Spinal cord (tissue), 10 donors: ENCODE results near the gene MCEE. TPM values are rescaled to one million over a fixed set of nuclear protein-coding genes. Genes with fewer than 3 reads are reported as not detected.
"Not testable (repeated sequence)": the region's sequence is repeated elsewhere in the genome, so short reads cannot be mapped to it uniquely, and the experiment has no call there.

ENCODE experiments used
- DNase-seq, 6 donors: peaks; one replicate each; pipeline versions ENCODE4 v3.0.0 to v3.0.0-alpha.2; 2013 to 2015; ENCODE audit warnings: low spot score in 6 of 6, low read depth in 4 of 6
- H3K27ac ChIP-seq: one replicate; pipeline ENCODE4 v1.5.1; 2013; ENCODE audit warnings: low read depth, low read length, control low read depth
- H3K27me3 ChIP-seq: one replicate; pipeline ENCODE4 v1.6.1; 2013; ENCODE audit warnings: low read length; ENCODE audit not compliant: control insufficient read depth, insufficient read depth
- H3K36me3 ChIP-seq: one replicate; pipeline ENCODE4 v1.6.1; 2013; ENCODE audit warnings: low read length; ENCODE audit not compliant: control insufficient read depth, insufficient read depth
- H3K4me1 ChIP-seq: one replicate; pipeline ENCODE4 v1.6.1; 2013; ENCODE audit warnings: low read length; ENCODE audit not compliant: control insufficient read depth, insufficient read depth
- H3K4me3 ChIP-seq: one replicate; pipeline ENCODE4 v1.5.1; 2013; ENCODE audit warnings: low read depth, low read length, control low read depth
- H3K9me3 ChIP-seq: one replicate; pipeline ENCODE4 v1.6.1; 2013; ENCODE audit warnings: low read length; ENCODE audit not compliant: control insufficient read depth, insufficient read depth
- WGBS: methylation state at CpG from one replicate; pipeline ENCODE4 v1.1.5; 2013; ENCODE audit warnings: missing lambda C conversion rate; ENCODE audit not compliant: insufficient coverage; 5-methylcytosine and 5-hydroxymethylcytosine counted together
- polyA plus RNA-seq, 2 donors: library from polyadenylated mRNA; unstranded; fragments of 120-200 nt; gene quantifications; one replicate each; pipeline ENCODE4 v1.2.1, GENCODE V29; 2013; ENCODE audit not compliant: insufficient read length in 2 of 2
- total RNA-seq, 2 donors: library from RNA; depleted of rRNA in 1 of 2; stranded (reverse); fragments of 120-200 nt in 1 of 2; fragments of >200 nt in 1 of 2; gene quantifications; one replicate each; pipeline versions ENCODE4 v1.2.3 to v1.2.4, GENCODE V29; 2013 to 2014
- donor health status: healthy.

MCEE gene
- total and polyA plus RNA-seq, 4 donors, result 14.6 to 23.9 (median 20.5) TPM

DNA sequence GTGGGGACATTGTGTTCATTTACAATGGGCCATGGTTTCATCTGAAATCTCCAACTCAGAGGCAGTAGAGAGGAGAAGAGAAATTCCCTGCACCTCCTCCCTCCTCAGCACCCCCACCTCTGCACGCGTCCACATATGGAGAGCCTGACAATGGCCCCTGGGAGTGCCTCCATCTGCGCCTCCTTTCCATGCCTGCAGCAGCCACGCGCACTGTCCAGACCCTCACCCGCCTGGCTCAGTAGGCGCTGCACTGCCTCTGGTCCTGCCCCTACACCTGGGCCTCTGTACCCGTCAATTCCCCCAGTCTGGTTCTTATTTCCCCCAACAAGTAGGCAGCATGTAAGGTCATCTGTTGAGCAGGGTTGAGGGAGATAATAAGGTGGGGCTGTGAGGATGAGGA, 24.2 kb upstream of the MCEE start:
- Histone ChIP-seq H3K4me3 (no peak overlapping the region), H3K27me3 (no peaks in the 10 kb centered on the region), H3K4me1 (peaks cover 16% of the 10 kb centered on the region), H3K27ac (no peak overlapping the region), H3K9me3 (no peaks in the 10 kb centered on the region), H3K36me3 (peaks cover 8% of the 10 kb centered on the region)
- no peak for DNase-seq
- 37% methylated on average over 3 of the region's 8 CpGs for WGBS

DNA sequence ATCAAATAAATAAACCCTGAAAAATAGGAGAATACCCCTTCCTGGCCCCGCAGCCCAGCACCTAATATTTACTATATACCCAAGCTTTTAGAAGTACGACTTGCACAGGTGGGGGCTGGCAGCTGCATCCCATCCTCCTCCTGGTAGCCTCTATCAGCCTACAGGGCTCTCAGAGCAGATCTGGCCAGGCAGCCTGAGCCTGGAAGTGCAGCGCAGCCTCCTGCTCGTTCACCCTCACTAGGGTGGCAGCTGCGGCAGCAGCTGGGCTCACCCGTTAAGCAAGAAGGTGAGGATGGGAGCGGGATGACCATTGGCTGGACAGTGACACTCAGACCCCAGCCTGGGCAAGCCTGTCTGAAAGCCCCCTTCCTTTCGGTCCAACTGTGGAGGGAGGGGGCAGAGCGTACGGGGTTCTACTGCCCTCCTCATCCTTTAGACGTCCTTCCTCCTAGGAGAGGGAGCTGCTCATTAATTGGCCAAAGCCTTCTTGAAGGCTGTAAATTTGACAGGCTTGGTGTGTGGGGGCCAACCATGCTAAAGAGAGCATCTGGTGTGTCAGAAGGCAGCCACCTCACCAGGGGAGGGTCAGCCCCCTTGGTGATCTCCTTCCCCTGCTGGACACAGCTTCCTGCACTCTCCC, 23.7 kb upstream of the MCEE start:
- Histone ChIP-seq H3K27ac (no peak overlapping the region), H3K4me1 (peaks cover 16% of the 10 kb centered on the region), H3K36me3 (peaks cover 12% of the 10 kb centered on the region), H3K9me3 (no peaks in the 10 kb centered on the region), H3K27me3 (no peaks in the 10 kb centered on the region), H3K4me3 (no peak overlapping the region)
- DNase-seq, result no peak
- 74% methylated on average over 6 of the region's 11 CpGs for WGBS

DNA sequence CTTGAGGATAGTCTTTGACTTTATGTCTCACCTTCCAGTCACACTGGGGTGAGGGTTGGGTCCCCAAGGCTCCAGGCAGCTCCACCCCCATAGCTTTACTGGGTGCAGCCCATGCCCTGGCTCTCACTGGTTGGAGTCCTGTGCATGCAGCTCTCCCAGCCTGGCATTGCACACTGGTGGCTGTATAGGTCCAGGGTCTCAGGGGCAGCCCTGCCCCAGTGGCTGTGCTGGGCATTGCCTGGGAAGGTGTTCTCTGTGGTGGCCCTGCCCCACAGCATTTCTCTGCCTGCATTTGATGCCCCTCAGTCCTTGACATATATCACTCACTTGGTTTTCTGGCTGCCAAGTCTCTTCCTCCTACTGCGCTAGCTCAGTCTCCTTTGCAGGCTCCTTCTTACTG, 21.6 kb upstream of the MCEE start:
- Histone ChIP-seq H3K4me1 (peaks cover 7% of the 10 kb centered on the region), H3K27me3 (no peaks in the 10 kb centered on the region), H3K9me3 (no peaks in the 10 kb centered on the region), H3K36me3 (peaks cover 21% of the 10 kb centered on the region), H3K4me3 (no peak overlapping the region), H3K27ac (no peak overlapping the region)
- 100% methylated on average over 1 of the region's 1 CpG for WGBS
- no peak for DNase-seq

DNA sequence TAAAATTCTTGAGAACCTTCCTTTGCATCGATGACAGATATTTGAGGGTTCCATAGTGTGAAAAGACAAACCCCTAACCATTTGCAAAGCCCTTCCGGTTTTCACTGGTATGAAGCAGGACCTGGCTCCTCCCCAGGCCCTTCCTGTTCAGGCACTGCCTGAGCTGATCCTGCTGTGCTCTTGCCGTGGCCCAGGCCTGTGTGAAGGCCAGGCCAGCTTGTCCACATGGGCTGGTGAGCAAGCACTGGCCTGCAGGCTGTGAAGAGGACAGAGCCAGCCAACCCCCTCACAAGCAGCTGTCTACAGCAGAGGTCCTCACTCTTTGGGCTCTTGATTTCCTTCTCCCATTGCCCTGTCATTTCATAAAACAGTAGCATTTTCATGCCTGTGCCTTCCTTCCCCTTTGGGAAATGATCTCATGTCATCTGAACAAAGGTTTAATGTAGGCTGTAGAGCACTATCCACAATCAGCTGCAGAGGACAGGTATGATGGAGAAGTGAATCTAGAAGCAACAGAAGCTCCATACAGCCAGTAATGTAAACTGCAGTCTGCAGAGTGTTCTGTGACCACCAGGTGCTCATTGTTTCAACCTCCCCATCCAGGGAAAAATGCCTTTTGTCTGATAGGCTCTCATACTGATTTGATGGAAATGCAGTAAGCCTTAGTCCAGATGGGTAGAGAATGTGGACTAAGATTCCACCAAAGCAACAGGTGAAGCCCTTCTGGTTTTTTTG, 20.2 kb upstream of the MCEE start:
- Histone ChIP-seq H3K4me1 (peaks cover 4% of the 10 kb centered on the region), H3K27me3 (no peaks in the 10 kb centered on the region), H3K27ac (no peak overlapping the region), H3K9me3 (no peaks in the 10 kb centered on the region), H3K4me3 (no peak overlapping the region), H3K36me3 (peaks cover 27% of the 10 kb centered on the region)
- WGBS, result 56% methylated on average over 2 of the region's 3 CpGs
- DNase-seq, result no peak

DNA sequence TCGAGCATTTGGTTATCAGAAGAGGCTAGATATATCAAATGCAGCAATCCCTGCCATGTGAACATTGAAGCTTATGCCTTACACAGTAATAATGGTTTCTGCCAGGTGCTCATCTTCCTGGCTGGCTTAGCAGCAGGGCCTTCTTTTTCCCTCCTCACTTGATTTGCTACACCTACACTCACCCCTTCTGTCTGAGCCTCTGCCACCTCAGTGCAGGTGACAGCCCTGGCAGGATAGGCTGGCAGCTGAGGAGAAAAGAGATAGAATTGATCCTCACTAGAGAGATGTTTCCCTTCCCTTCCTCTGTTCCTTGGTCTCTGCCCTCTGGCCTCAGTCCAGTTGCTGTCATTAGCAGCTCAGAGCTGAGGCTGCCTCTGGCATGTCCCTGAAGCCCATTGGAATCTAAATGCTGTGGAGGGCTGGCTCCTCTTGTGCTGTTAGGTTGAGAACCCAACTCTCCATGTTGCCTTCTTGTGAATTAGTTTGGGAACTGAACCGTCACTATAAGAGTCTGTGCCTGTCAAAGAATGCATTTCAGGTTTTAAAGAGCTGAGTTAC, 18.6 kb upstream of the MCEE start:
- no peak for DNase-seq
- no peak overlapping the region for H3K4me3 ChIP-seq
- no peak overlapping the region for H3K27ac ChIP-seq
- H3K27me3 ChIP-seq, result no peaks in the 10 kb centered on the region
- peaks cover under 1% of the 10 kb centered on the region for H3K4me1 ChIP-seq
- no peaks in the 10 kb centered on the region for H3K9me3 ChIP-seq
- 69% methylated on average over 1 of the region's 2 CpGs for WGBS
- peaks cover 41% of the 10 kb centered on the region for H3K36me3 ChIP-seq

DNA sequence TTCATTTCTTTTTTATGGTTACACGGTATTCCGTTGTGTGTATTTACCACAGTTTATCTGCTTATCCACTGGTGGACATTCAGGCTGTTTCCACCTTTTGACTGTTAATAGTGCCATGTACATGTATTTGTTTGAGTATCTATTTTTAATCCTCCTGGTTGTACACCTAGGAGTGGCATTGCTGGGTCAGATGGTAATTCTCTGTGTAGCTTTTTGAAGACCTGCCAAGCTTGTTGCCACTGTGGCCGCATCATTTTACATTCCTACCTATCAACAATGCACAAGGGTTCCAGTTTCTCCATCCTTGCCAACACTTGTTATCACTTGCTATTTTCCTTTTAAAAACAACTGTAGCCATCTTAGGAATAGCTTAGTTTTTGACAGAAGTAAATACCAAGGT, 13.8 kb upstream of the MCEE start:
- WGBS, result 100% methylated on average over 2 of the region's 3 CpGs
- Histone ChIP-seq H3K9me3 (no peaks in the 10 kb centered on the region), H3K27ac (no peak overlapping the region), H3K36me3 (peaks cover 51% of the 10 kb centered on the region), H3K4me1 (no peaks in the 10 kb centered on the region), H3K4me3 (no peak overlapping the region), H3K27me3 (no peaks in the 10 kb centered on the region)
- no peak for DNase-seq

DNA sequence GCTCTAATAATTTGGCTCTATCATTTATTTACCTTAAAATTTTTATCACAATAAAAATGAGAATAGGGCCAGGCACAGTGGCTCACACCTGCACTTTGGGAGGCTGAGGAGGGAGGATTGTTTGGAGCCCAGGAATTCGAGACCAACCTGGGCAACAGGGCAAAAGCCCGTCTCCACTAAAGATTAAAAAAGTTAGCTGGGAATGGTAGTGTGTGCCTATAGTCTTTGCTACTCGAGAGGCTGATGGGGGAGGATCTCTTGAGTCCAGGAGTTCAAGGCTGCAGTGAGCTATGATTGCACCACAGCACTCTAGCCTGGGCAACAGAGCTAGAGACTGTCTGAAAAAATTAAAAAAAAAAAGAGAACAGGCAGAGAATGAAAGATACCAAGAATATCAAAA, 6.1 kb upstream of the MCEE start:
- H3K27me3 ChIP-seq, result no peaks in the 10 kb centered on the region
- no peak for DNase-seq
- WGBS, result 100% methylated on average over 2 of the region's 3 CpGs
- H3K4me3 ChIP-seq, result no peak overlapping the region
- H3K4me1 ChIP-seq, result peaks cover 3% of the 10 kb centered on the region
- H3K9me3 ChIP-seq, result no peaks in the 10 kb centered on the region
- peaks cover 41% of the 10 kb centered on the region for H3K36me3 ChIP-seq
- H3K27ac ChIP-seq, result no peak overlapping the region

DNA sequence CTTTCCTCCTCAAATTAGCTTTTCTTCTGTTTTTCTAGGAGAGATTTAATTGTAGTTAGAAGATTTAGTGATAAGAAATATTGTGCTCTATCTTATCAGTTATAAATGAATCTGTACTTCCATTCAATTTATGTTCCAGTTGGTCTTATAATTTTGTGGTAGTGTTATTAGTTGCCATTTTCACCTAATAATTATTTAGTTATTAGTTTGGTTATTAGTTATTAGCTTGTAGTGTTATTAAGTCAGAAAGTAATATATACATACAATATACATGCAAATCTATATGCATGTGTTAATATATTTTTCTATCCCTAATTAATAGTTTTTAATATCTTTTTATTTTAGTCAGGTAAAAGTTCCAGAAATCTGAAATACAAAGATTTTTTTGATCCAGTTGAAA, 3.6 kb upstream of the MCEE start:
- H3K4me3 ChIP-seq, result no peak overlapping the region
- H3K4me1 ChIP-seq, result peaks cover 5% of the 10 kb centered on the region
- H3K36me3 ChIP-seq, result peaks cover 27% of the 10 kb centered on the region
- no peak overlapping the region for H3K27ac ChIP-seq
- H3K27me3 ChIP-seq, result no peaks in the 10 kb centered on the region
- no peak for DNase-seq
- H3K9me3 ChIP-seq, result no peaks in the 10 kb centered on the region

DNA sequence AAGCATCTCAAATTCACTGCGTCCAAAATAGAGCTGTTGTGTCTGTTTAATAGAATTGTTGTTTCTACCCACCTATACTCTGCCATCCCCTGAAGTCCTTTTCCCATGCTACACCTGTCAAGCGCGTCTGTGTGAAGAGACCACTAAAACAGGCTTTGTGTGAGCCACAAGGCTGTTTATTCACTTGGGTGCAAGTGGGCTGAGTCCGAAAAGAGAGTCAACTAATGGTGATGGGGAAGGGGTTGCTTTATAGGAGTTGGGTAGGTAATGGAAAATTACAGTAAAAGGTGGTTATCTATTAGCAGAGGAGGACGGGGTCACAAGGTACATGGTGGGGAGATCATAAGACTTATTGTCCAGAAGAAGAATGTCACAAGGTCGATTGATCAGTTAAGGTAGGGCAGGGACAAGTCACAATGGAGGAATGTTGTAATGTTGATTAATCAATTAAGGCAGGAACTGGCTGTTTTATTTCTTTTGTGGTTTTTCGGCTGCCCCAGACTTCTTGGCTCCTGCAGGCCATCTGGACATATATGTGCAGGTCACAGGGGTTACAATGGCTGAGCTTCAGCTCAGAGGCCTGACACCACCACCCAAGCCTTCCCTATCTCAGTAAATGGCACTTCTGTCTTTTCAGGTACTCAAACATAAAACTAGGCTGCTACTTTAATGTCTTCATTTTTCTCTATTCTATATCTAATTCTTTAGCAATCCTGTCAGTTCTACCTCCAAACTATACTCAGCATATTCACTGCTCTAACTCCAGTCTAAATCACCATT, 1.5 kb upstream of the MCEE start:
- H3K36me3 ChIP-seq, result peaks cover 13% of the 10 kb centered on the region
- not testable (repeated sequence) for H3K27me3 ChIP-seq, H3K9me3 ChIP-seq, H3K4me1 ChIP-seq, DNase-seq, H3K27ac ChIP-seq
- peak overlapping the region; percentile 98 for H3K4me3 ChIP-seq
- WGBS, result 73% methylated on average over 3 of the region's 7 CpGs
